ENCODE results near the gene INVS. TPM values are rescaled to one million over a fixed set of nuclear protein-coding genes. Genes with fewer than 3 reads are reported as not detected.
"Not testable (repeated sequence)": the region's sequence is repeated elsewhere in the genome, so short reads cannot be mapped to it uniquely, and the experiment has no call there.

The INVS gene
- total RNA-seq, 1 donor, result 13.9 TPM

DNA sequence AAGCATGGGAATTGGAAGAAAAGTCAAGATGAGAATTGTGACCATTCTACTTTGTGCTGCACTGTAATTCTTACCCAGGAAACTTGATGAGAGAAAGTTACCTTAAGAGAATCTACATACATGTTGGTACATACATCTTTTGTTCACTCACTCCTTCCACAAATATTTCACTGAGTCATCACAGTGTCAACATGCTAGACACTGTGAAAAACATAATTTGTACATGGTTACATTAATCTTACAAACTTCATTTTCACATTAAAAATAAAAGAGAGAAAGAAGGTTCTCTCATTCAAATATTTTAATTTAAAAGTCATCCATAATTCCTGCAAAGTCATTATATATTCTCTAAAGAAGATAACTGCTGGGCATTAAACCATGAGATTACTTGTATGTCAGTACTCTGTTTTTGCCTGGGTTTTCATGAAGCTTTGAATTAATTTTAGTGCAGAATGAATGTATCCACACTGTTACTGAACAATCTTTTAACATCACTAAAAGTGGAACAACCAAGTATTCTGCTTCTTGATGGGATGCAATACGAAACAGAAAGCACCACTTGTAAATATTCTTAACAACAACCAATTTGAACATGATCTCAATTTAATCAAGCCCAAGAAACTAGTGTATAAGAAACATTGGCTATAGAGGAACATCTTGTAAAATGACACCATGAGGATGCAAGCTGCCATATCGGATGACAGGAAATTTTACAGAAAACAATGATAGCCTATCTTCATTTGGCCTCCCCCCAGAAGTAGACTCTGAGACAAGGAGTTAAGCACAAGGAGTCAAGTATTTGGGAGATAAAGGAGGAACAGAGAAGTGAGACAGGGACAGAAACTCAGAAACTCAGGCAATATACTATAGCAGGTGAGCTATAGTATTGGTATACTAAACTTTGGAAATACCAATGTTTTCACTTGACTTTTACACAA lies 28.7 kb upstream of the INVS start:
- Histone ChIP-seq H3K9me3 (ENCODE audit: low read depth, low read length) (no peaks in the 10 kb centered on the region), H3K4me1 (ENCODE audit: insufficient read depth, low read length) (peaks cover 8% of the 10 kb centered on the region), H3K4me3 (ENCODE audit: low read length) (no peak overlapping the region), H3K27me3 (ENCODE audit: insufficient read depth, low read length) (no peaks in the 10 kb centered on the region)

DNA sequence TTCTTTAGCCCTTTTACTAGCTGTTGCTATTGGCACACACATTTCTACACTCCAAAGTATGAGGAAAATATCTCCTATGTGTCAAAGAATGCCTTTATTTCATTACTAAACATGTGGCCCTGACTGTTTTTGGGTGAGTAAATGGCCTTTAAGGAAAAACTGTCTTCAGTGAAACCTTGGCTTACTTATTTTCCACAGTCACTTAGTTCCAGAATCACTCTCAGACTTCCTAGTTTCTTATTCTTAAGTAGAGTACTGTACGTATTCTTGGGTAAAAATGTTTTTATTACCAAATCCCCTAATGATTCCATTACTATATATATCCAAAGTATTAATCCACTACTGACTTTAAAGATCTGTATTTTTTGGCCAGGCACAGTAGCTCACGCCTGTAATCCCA lies 27.8 kb upstream of the INVS start:
- peaks cover 10% of the 10 kb centered on the region for H3K4me1 ChIP-seq (ENCODE audit: insufficient read depth, low read length)
- H3K27me3 ChIP-seq (ENCODE audit: insufficient read depth, low read length), result no peaks in the 10 kb centered on the region
- no peaks in the 10 kb centered on the region for H3K9me3 ChIP-seq (ENCODE audit: low read depth, low read length)
- no peak overlapping the region for H3K4me3 ChIP-seq (ENCODE audit: low read length)

DNA sequence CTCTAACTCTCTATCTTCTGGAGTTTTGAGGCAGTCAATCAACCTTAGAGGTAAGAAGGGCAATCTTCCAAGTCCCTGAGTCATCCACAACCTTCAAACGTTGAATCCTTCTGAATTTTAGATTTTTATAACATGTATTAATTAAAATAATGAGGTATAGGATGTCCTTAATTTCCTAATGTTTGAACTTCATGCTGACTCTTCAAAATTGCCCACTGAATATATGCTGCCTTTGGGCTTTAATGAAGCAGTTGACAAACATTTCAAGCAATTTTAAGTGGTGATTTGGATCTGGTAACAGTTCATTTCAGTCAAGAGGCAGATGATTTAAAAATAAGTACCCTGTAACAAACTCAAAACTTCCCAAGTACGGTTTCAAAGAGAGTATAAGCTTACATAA lies 26.2 kb upstream of the INVS start:
- Histone ChIP-seq H3K27me3 (ENCODE audit: insufficient read depth, low read length) (no peaks in the 10 kb centered on the region), H3K4me3 (ENCODE audit: low read length) (no peak overlapping the region), H3K4me1 (ENCODE audit: insufficient read depth, low read length) (peaks cover 6% of the 10 kb centered on the region), H3K9me3 (ENCODE audit: low read depth, low read length) (no peaks in the 10 kb centered on the region)

DNA sequence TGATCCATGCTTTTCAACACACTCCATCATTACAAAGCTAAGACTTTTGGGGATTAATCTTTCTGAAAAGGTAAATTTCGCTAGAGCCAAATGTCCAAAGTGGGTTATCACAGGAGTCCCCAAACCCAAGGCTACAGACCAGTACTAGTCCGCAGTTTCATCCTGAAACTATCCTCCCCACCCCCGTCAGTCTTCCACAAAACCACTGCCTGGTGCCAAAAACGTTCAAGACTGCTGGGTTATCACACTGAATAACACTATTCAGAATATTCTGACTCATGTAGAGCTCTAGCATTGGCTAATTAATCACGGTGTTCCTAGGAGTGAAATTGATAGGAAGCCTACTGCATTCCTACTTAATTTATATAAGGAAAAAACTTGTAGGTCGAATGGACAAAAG lies 24.9 kb upstream of the INVS start:
- Histone ChIP-seq H3K9me3 (ENCODE audit: low read depth, low read length) (no peaks in the 10 kb centered on the region), H3K27me3 (ENCODE audit: insufficient read depth, low read length) (no peaks in the 10 kb centered on the region), H3K4me1 (ENCODE audit: insufficient read depth, low read length) (peaks cover 6% of the 10 kb centered on the region), H3K4me3 (ENCODE audit: low read length) (no peak overlapping the region)

DNA sequence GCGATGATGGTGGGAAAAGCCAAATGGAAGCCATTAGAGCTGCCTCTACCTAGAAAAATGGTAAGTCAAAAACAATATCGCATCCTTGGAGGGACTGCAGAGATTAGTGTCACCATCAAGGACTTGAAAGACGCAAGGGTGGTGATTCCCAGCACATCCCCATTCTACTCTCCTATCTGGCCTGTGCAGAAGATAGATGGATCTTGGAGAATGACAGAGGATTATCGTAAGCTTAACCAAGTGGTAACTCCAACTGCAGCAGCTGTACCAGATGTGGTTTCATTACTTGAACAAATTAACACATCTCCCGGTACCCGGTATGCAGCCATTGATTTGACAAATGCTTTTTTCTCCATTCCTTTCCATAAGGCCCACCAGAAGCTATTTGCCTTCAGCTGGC lies 24.1 kb upstream of the INVS start:
- H3K4me3 ChIP-seq (ENCODE audit: low read length), result no peak overlapping the region
- H3K27me3 ChIP-seq (ENCODE audit: insufficient read depth, low read length), result no peaks in the 10 kb centered on the region
- no peaks in the 10 kb centered on the region for H3K9me3 ChIP-seq (ENCODE audit: low read depth, low read length)
- peaks cover 11% of the 10 kb centered on the region for H3K4me1 ChIP-seq (ENCODE audit: insufficient read depth, low read length)

DNA sequence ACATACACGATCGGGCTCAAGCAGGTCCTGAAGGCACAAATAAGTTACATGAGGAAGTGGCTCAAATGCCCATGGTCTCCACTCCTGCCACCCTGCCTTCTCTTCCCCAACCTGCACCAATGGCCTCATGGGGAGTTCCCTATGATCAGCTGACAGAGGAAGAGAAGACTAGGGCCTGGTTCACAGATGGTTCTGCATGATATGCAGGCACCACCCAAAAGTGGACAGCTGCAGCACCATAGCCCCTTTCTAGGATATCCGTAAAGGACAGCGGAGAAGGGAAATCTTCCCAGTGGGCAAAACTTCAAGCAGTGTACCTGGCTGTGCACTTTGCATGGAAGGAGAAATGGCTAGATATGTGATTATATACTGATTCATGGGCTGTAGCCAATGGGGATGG lies 22.8 kb upstream of the INVS start:
- not testable (repeated sequence) for H3K9me3 ChIP-seq (ENCODE audit: low read depth, low read length); H3K27me3 ChIP-seq (ENCODE audit: insufficient read depth, low read length); H3K4me3 ChIP-seq (ENCODE audit: low read length)
- peaks cover 14% of the 10 kb centered on the region for H3K4me1 ChIP-seq (ENCODE audit: insufficient read depth, low read length)

DNA sequence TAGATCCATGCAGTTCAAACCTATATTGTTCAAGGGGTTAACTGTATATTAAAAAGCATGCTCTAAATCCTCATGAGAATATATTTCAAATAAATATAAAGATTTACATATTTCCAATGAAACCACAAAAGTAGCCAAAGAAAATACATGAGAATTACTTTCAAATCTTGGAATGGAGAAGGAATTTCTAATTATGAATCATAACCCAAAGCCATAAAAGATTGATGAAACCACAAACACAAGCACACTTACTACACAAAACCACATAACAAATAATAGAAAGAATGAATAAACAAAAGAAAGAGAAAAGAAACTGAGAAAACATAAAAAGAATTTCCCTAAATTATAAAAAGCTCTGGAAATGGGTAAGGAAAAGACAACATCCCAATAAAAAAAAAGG lies 16.3 kb upstream of the INVS start:
- Histone ChIP-seq H3K9me3 (ENCODE audit: low read depth, low read length) (no peaks in the 10 kb centered on the region), H3K4me3 (ENCODE audit: low read length) (no peak overlapping the region), H3K4me1 (ENCODE audit: insufficient read depth, low read length) (peaks cover 22% of the 10 kb centered on the region), H3K27me3 (ENCODE audit: insufficient read depth, low read length) (no peaks in the 10 kb centered on the region)

DNA sequence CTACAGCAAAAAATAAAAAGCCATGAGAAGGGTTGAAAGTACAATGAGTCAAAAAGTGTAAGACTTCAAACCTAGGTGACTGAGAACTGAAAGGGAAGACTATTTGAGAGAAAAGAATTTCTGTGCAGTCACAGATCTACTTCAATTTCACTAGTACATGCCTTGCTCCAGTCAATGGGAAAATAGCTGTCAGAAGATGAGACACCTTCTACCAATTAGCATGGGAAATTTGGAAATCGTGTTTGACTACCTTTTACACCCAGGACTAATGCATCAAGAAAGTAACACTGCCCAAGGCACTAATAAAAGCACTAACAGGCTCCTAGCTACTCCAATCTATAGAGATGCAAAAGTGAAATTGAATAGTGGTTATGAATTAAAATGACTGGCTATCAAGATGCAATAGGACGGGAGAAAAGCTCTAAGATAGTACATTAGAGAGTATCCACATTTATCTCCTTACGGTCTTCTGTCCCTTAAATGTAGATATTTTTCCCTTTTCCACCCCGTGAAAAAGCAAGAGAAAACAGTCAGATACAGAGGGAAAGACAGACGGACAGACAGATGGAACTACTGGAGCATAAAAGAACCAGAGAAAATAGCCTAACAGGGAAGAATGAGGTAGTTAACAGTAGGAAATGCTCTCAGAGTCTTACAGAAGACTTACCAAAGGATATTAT lies 15.5 kb upstream of the INVS start:
- H3K4me1 ChIP-seq (ENCODE audit: insufficient read depth, low read length), result peaks cover 29% of the 10 kb centered on the region
- H3K27me3 ChIP-seq (ENCODE audit: insufficient read depth, low read length), result no peaks in the 10 kb centered on the region
- no peak overlapping the region for H3K4me3 ChIP-seq (ENCODE audit: low read length)
- no peaks in the 10 kb centered on the region for H3K9me3 ChIP-seq (ENCODE audit: low read depth, low read length)

DNA sequence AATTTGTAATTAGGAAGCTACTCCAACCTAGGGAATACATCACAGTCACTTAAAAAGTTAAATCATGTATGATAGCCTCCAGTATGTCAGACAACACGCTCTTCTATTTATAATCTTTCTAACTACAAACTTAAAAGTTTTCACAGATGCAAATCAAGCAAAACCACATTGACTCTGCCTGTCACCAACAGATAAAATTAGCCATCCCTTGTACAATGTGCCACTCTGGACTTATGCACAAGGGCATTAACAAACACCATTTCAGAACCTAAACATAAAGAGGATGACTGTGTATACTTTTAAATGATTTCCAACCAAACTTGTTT lies 15.0 kb upstream of the INVS start:
- H3K27me3 ChIP-seq (ENCODE audit: insufficient read depth, low read length), result no peaks in the 10 kb centered on the region
- H3K4me3 ChIP-seq (ENCODE audit: low read length), result no peak overlapping the region
- peaks cover 31% of the 10 kb centered on the region for H3K4me1 ChIP-seq (ENCODE audit: insufficient read depth, low read length)
- no peaks in the 10 kb centered on the region for H3K9me3 ChIP-seq (ENCODE audit: low read depth, low read length)

DNA sequence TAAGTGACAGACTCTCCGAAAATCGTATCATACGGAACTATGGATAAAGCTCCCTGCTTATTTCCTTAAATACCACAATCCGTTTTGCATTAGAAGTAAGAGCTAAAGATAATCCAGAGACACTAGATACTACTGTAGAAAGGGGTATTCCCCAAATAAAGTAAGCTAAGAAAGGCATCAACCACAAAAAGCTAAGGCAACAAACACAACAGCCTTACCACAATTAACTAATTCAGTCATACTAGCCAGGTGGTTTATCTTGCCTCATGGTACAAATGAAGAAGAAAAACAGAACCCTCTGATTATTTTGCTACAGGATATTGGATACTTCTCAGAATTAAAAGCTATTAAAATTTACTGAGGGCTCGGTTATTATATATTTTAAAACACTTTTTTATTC lies 14.3 kb upstream of the INVS start:
- no peaks in the 10 kb centered on the region for H3K9me3 ChIP-seq (ENCODE audit: low read depth, low read length)
- H3K4me1 ChIP-seq (ENCODE audit: insufficient read depth, low read length), result peaks cover 31% of the 10 kb centered on the region
- no peak overlapping the region for H3K4me3 ChIP-seq (ENCODE audit: low read length)
- H3K27me3 ChIP-seq (ENCODE audit: insufficient read depth, low read length), result no peaks in the 10 kb centered on the region

DNA sequence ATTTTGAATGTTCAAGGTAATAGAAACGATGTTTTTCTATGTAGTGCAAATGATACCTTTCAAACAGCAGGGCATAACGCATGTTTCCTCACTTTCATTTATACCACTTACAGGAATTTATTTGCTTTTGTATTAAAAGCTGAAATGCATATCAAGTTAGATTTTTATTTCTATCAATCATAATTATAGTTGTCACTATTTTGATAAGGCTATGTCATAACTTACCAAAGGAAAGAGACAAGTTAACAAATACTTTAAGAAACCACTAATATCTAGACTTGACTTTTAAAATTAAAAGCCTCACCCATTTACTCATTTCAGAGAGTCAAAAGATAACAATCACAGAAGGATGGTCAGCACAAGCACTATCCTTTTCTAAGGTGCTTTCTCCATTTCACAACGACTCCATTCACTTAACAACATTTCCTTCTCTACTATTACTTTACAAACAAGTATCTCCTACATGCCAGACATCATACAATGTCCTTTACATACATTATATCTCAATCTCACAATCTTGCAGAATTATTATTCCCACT lies 12.9 kb upstream of the INVS start:
- H3K4me1 ChIP-seq (ENCODE audit: insufficient read depth, low read length), result peaks cover 26% of the 10 kb centered on the region
- no peaks in the 10 kb centered on the region for H3K27me3 ChIP-seq (ENCODE audit: insufficient read depth, low read length)
- no peaks in the 10 kb centered on the region for H3K9me3 ChIP-seq (ENCODE audit: low read depth, low read length)
- H3K4me3 ChIP-seq (ENCODE audit: low read length), result no peak overlapping the region

DNA sequence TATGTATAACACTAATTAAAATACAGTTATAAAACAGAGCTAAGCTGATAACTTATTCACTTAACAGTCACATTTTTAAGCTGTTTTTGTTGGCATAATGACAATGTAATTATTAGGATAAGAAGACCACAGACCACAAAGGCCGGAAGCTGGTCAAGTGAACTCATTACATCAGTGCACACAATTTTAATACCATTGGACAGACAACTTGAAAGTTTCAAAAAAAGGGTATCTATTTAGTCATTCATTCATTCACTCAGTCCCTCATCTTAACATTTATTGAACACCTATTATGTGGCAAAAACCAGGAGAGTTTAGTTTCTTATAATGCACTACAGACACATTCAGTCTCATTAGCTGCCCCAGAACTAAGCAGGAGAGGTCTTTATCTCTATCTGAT lies 11.8 kb upstream of the INVS start:
- H3K4me1 ChIP-seq (ENCODE audit: insufficient read depth, low read length), result peaks cover 26% of the 10 kb centered on the region
- no peaks in the 10 kb centered on the region for H3K9me3 ChIP-seq (ENCODE audit: low read depth, low read length)
- H3K4me3 ChIP-seq (ENCODE audit: low read length), result no peak overlapping the region
- H3K27me3 ChIP-seq (ENCODE audit: insufficient read depth, low read length), result no peaks in the 10 kb centered on the region

DNA sequence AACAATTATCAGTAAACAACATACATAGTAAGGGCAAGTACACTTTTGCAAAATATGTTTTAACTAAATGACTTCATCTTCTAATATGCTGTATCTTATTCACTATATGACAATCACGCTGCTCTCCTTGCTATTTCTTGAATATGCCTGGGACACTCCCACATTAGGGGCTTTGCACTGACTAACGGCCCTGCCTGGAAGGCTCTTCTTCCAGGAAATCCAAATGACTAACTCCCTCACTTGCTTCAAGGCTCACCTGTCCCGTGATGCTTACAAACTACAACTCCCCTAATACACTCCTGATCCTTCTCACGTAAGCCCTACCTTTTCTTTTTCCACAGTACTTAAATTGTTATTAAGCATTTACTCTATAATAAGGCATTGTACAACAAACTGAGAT lies 10.8 kb upstream of the INVS start:
- no peaks in the 10 kb centered on the region for H3K27me3 ChIP-seq (ENCODE audit: insufficient read depth, low read length)
- no peak overlapping the region for H3K4me3 ChIP-seq (ENCODE audit: low read length)
- H3K4me1 ChIP-seq (ENCODE audit: insufficient read depth, low read length), result peaks cover 23% of the 10 kb centered on the region
- no peaks in the 10 kb centered on the region for H3K9me3 ChIP-seq (ENCODE audit: low read depth, low read length)

DNA sequence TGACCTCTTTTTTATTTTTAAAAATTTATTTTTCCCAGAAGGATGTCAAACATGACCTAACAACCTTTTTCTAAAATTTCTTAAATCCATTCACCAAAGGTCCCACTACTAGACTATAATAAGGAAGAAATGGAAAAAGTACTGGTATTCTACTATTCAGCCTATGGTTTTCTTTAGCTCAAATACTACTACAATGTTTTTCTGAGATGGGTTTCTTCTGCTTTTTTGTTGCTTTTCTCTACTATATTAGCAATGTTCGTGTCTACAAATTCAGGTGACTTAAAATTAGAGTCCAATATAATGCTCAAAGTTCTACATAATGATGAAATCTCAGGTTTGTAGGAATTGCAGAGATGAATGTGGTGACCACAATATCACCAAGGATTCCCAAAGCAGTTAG lies 8.2 kb upstream of the INVS start:
- Histone ChIP-seq H3K4me1 (ENCODE audit: insufficient read depth, low read length) (peaks cover 28% of the 10 kb centered on the region), H3K27me3 (ENCODE audit: insufficient read depth, low read length) (no peaks in the 10 kb centered on the region), H3K4me3 (ENCODE audit: low read length) (no peak overlapping the region), H3K9me3 (ENCODE audit: low read depth, low read length) (no peaks in the 10 kb centered on the region)

DNA sequence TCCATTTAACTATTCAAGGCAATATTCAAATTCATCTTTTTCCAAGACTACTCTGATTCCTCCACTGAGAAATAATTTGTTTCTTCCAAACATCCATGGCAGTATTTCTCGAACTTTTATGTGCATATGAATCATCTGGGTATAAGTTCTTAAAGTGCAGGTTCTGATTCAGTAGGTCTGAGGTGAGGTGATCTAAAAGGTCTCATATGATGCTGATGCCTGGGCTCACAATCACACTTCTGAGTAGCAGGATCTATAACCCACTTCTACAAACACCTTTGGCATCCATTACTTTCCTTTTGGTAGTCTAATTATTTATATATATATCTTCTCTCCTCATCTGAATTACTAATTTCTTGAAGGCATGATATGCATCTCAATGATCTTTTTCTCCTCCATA lies 7.4 kb upstream of the INVS start:
- Histone ChIP-seq H3K4me3 (ENCODE audit: low read length) (no peak overlapping the region), H3K27me3 (ENCODE audit: insufficient read depth, low read length) (no peaks in the 10 kb centered on the region), H3K4me1 (ENCODE audit: insufficient read depth, low read length) (peaks cover 28% of the 10 kb centered on the region), H3K9me3 (ENCODE audit: low read depth, low read length) (no peaks in the 10 kb centered on the region)

DNA sequence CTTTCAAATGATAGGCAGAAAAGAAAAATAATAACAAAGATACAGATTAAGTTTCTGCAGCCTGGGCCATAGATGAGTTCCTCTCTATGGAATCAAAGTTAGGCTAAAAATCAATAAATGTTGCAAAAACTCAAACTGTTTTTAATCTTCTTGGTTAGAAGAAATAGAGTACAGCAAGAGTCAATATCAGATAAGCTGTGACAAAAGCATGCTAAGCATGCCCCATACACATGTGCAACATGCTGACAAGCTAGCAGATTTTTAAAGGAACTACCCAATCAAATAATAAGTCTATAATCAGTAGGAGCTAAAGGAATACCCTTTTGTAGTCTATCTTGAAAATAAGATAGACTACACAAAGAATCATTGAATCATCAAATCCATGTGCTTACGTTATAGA lies 7.0 kb upstream of the INVS start:
- H3K27me3 ChIP-seq (ENCODE audit: insufficient read depth, low read length), result no peaks in the 10 kb centered on the region
- H3K9me3 ChIP-seq (ENCODE audit: low read depth, low read length), result no peaks in the 10 kb centered on the region
- no peak overlapping the region for H3K4me3 ChIP-seq (ENCODE audit: low read length)
- peaks cover 28% of the 10 kb centered on the region for H3K4me1 ChIP-seq (ENCODE audit: insufficient read depth, low read length)

Data from mononuclear cell (primary cell).